ENCODE measurements around the gene SHC3. TPM values are rescaled to one million over a fixed set of nuclear protein-coding genes. Genes with fewer than 3 reads are reported as not detected.

Gene SHC3
- polyA plus RNA-seq, 1 donor from 2014 or later = 22.9 TPM

DNA sequence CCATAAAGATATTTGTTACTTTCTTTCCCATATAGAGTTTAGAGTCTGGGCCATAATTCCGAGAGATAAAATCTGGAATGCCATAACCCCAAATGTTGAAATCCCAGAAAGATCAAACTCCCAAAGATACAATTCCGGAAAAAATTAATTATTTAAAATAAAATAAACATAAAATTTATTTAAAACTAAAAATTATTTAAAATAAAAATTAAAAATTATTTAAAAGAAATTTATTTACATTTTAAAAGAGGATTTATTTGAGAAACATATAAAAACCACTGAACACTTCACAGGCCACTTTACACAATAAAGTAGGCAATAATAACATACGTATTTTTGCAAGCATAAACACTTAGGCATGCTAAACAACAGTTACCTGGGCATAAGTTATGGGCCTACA lies 57.9 kb downstream of the SHC3 start:
- Histone ChIP-seq H4K20me1 (ENCODE audit: insufficient read depth) (no peaks in the 10 kb centered on the region), H3K9me2 (ENCODE audit: insufficient read depth, low read length) (no peaks in the 10 kb centered on the region), H3F3A (ENCODE audit: insufficient read depth, low read length, poor library complexity, severe bottlenecking) (no peaks in the 10 kb centered on the region), H3K36me3 (ENCODE audit: insufficient read depth, low read length) (no peaks in the 10 kb centered on the region), H3K4me3 (ENCODE audit: low read length) (no peak overlapping the region), H3K4me2 (ENCODE audit: low read length) (no peak overlapping the region), H3K9ac (ENCODE audit: low read length) (no peak overlapping the region), H2AFZ (ENCODE audit: low read depth, low read length) (no peak overlapping the region), H3K9me3 (ENCODE audit: low read length) (no peaks in the 10 kb centered on the region), H3K27me3 (ENCODE audit: insufficient read depth, low read depth, low read length) (no peaks in the 10 kb centered on the region), H3K79me2 (replicated peaks; ENCODE audit: insufficient read depth, low read length) (peaks cover 15% of the 10 kb centered on the region), H3K27ac (ENCODE audit: low read length) (no peak overlapping the region)
- TF ChIP-seq CTCF (IDR thresholded peaks at IDR 0.05; ENCODE audit: poor library complexity, severe bottlenecking) = no peak
- TF ChIP-seq TAF1 (IDR thresholded peaks at IDR 0.05; ENCODE audit: low read depth) = no peak
- no peak for TF ChIP-seq MXI1 (conservative IDR thresholded peaks at IDR 0.05; ENCODE audit: poor library complexity, severe bottlenecking)
- TF ChIP-seq SMC3 (conservative IDR thresholded peaks at IDR 0.05; ENCODE audit: poor library complexity) = no peak
- TF ChIP-seq EZH2 (IDR thresholded peaks at IDR 0.05; ENCODE audit: borderline replicate concordance, insufficient read depth, low read length, poor library complexity, severe bottlenecking) = no peak
- TF ChIP-seq EP300 (conservative IDR thresholded peaks at IDR 0.05; ENCODE audit: poor library complexity, severe bottlenecking) = no peak
- TF ChIP-seq RAD21 (conservative IDR thresholded peaks at IDR 0.05) = no peak
- no peak for TF ChIP-seq REST (IDR thresholded peaks at IDR 0.05; ENCODE audit: borderline replicate concordance)
- no peak for TF ChIP-seq POLR2AphosphoS5 (IDR thresholded peaks at IDR 0.05)

DNA sequence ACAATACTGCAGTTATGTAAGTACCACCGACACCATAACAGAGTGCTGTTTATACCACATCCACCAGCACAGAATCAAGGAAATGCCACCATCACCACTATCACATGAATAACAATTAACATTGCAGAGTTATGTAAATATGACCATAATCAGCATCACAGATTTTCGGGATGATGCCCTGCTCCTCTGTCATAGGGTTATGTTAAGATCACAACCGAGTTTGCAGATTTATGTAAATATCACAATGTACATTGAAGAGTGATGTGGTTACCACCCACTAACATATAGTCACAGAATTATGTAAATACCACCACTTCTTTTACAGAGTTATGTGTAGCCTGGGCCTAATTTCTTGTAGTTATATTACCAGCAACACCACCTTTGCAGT lies 61.8 kb downstream of the SHC3 start:
- Histone ChIP-seq H3F3A (ENCODE audit: insufficient read depth, low read length, poor library complexity, severe bottlenecking) (no peaks in the 10 kb centered on the region), H3K9me2 (ENCODE audit: insufficient read depth, low read length) (no peaks in the 10 kb centered on the region), H3K4me3 (ENCODE audit: low read length) (no peak overlapping the region), H3K4me2 (ENCODE audit: low read length) (no peak overlapping the region), H3K36me3 (ENCODE audit: insufficient read depth, low read length) (no peaks in the 10 kb centered on the region), H3K27ac (ENCODE audit: low read length) (no peak overlapping the region), H3K9me3 (ENCODE audit: low read length) (no peaks in the 10 kb centered on the region), H3K9ac (ENCODE audit: low read length) (no peak overlapping the region), H3K27me3 (ENCODE audit: insufficient read depth, low read depth, low read length) (no peaks in the 10 kb centered on the region), H4K20me1 (ENCODE audit: insufficient read depth) (no peaks in the 10 kb centered on the region), H3K79me2 (replicated peaks; ENCODE audit: insufficient read depth, low read length) (peaks cover 28% of the 10 kb centered on the region), H2AFZ (ENCODE audit: low read depth, low read length) (no peak overlapping the region)
- TF ChIP-seq EZH2 (IDR thresholded peaks at IDR 0.05; ENCODE audit: borderline replicate concordance, insufficient read depth, low read length, poor library complexity, severe bottlenecking) (no peak), EP300 (conservative IDR thresholded peaks at IDR 0.05; ENCODE audit: poor library complexity, severe bottlenecking) (no peak), REST (IDR thresholded peaks at IDR 0.05; ENCODE audit: borderline replicate concordance) (no peak), MXI1 (conservative IDR thresholded peaks at IDR 0.05; ENCODE audit: poor library complexity, severe bottlenecking) (no peak), RAD21 (conservative IDR thresholded peaks at IDR 0.05) (no peak), POLR2AphosphoS5 (IDR thresholded peaks at IDR 0.05) (no peak), CTCF (IDR thresholded peaks at IDR 0.05; ENCODE audit: poor library complexity, severe bottlenecking) (no peak), SMC3 (conservative IDR thresholded peaks at IDR 0.05; ENCODE audit: poor library complexity) (no peak), TAF1 (IDR thresholded peaks at IDR 0.05; ENCODE audit: low read depth) (no peak)

Data from neural cell (in vitro differentiated cells).